Chondrocyte (in vitro differentiated cells): ENCODE results near the gene MCM3. TPM values are rescaled to one million over a fixed set of nuclear protein-coding genes. Genes with fewer than 3 reads are reported as not detected.

Source experiments
- DNase-seq: peaks from one replicate; pipeline ENCODE4 v3.0.0; 2021; ENCODE audit warnings: mixed read lengths, low spot score
- H3K27ac Mint-ChIP-seq: one replicate; pipeline ENCODE4 v1.8.0; 2021; ENCODE audit warnings: mild to moderate bottlenecking, moderate library complexity, mixed read lengths; ENCODE audit not compliant: unreplicated experiment
- H3K27me3 Mint-ChIP-seq: 2 replicates; pipeline ENCODE4 v1.8.0; 2021; ENCODE audit warnings: low read depth, mixed read lengths
- H3K36me3 Mint-ChIP-seq: 2 replicates; pipeline ENCODE4 v1.8.0; 2021; ENCODE audit warnings: low read depth, mixed read lengths
- H3K4me1 Mint-ChIP-seq: 2 replicates; pipeline ENCODE4 v1.8.0; 2021; ENCODE audit warnings: low read depth, mild to moderate bottlenecking, mixed read lengths
- H3K4me3 Mint-ChIP-seq: one replicate; pipeline ENCODE4 v1.8.0; 2021; ENCODE audit warnings: mild to moderate bottlenecking, moderate library complexity, mixed read lengths; ENCODE audit not compliant: unreplicated experiment
- H3K9me3 Mint-ChIP-seq: 2 replicates; pipeline ENCODE4 v1.8.0; 2021; ENCODE audit warnings: low read depth, mixed read lengths
- total RNA-seq: library from RNA; stranded (reverse); gene quantifications from 3 replicates; pipeline ENCODE4 v1.2.1, GENCODE V29; 2021
- TF ChIP-seq, protein P1 (sequence below): fragments of 200-600 bp; sonication (generic); IDR thresholded peaks from 2 replicates; pipeline ENCODE4 v1.5.0; 2021; ENCODE audit warnings: antibody characterized with exemption, mild to moderate bottlenecking, moderate library complexity

MCM3 gene
- total RNA-seq, 1 donor from 2014 or later, result 23.0 TPM

DNA sequence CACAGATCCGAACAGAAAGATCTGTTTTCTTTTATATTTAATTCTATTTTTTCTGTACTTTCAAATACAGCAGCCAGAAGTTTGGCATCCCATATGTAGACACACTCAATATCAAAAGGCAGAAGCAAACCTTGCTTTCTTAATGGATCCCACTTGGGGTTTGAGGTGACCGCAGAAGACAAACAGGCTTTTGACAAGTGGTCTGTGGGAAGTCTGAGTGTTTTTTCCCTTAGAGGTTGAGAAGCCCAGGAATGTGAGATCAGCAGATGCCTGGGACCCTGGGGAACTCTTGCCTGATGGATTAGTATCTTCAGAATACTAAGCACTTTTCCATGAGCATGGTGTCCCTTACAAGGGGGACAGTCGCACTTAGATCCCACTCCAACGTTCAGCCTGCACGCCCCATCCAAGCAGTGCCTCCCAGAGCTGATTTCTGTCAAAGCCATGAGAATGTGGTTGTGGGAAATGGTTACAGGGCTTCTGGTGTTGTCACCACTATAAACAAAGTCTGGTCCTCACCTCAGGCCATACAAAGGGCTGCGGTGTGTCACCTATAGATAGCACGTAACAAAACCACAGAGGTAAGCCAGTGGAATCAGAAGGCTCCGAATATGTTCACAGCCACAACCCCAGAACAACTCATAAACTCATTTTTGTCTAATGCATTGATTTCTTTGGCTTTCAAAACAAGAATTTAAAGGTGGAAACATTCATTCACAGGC is 53.0 kb downstream of the MCM3 start:
- Mint-ChIP-seq H3K4me1 (no peaks in the 10 kb centered on the region), H3K27ac (no peak overlapping the region), H3K36me3 (no peaks in the 10 kb centered on the region), H3K27me3 (peaks cover 20% of the 10 kb centered on the region), H3K4me3 (no peak overlapping the region), H3K9me3 (no peaks in the 10 kb centered on the region)
- TF ChIP-seq, protein P1, sequence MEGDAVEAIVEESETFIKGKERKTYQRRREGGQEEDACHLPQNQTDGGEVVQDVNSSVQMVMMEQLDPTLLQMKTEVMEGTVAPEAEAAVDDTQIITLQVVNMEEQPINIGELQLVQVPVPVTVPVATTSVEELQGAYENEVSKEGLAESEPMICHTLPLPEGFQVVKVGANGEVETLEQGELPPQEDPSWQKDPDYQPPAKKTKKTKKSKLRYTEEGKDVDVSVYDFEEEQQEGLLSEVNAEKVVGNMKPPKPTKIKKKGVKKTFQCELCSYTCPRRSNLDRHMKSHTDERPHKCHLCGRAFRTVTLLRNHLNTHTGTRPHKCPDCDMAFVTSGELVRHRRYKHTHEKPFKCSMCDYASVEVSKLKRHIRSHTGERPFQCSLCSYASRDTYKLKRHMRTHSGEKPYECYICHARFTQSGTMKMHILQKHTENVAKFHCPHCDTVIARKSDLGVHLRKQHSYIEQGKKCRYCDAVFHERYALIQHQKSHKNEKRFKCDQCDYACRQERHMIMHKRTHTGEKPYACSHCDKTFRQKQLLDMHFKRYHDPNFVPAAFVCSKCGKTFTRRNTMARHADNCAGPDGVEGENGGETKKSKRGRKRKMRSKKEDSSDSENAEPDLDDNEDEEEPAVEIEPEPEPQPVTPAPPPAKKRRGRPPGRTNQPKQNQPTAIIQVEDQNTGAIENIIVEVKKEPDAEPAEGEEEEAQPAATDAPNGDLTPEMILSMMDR, result no peak
- DNase-seq, result no peak

DNA sequence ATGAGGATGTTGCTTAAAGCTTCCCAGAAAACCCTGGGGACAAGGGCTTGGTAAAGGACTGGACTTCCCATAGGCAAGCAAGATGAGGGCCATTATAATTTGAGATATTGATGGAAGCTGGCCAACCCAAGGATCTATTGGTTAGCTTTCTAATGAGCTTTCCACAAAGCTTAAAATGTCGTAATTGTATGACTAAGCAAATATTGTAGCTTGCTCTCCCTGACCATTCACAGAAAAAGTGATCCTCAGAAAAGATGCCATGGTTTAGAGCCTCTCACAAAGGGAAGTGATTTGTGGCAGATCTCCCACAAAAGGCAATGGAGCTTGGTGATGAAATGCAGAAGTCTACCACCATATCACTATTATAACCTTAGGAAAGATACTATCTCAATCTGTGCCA is 53.9 kb downstream of the MCM3 start:
- no peak overlapping the region for H3K27ac Mint-ChIP-seq
- H3K27me3 Mint-ChIP-seq, result peaks cover 12% of the 10 kb centered on the region
- no peak for DNase-seq
- H3K4me3 Mint-ChIP-seq, result no peak overlapping the region
- H3K4me1 Mint-ChIP-seq, result no peaks in the 10 kb centered on the region
- no peaks in the 10 kb centered on the region for H3K9me3 Mint-ChIP-seq
- no peaks in the 10 kb centered on the region for H3K36me3 Mint-ChIP-seq
- TF ChIP-seq, protein P1, result no peak

DNA sequence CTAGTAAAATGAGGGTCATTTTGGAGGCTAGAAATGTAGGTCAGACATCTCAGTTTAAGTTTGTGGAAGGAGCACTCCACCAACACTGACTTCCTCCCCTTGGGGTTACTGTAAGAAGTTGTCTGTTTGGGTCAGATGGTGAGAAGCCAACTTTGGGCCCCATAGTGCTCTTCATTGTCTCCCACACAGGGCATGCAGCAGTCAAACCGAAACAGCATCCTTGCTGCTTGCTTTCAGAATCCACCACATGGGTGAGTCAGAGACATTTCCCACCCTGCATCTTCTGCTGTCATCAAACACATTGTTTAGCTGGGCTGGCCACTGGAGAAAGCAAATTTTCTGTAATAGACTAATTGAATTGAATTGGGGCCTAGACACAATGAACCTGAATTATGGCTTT is 57.0 kb downstream of the MCM3 start:
- no peak for DNase-seq
- H3K4me3 Mint-ChIP-seq, result no peak overlapping the region
- H3K9me3 Mint-ChIP-seq, result no peaks in the 10 kb centered on the region
- no peaks in the 10 kb centered on the region for H3K4me1 Mint-ChIP-seq
- H3K27me3 Mint-ChIP-seq, result peaks cover 30% of the 10 kb centered on the region
- TF ChIP-seq, protein P1, result no peak
- H3K36me3 Mint-ChIP-seq, result no peaks in the 10 kb centered on the region
- no peak overlapping the region for H3K27ac Mint-ChIP-seq

DNA sequence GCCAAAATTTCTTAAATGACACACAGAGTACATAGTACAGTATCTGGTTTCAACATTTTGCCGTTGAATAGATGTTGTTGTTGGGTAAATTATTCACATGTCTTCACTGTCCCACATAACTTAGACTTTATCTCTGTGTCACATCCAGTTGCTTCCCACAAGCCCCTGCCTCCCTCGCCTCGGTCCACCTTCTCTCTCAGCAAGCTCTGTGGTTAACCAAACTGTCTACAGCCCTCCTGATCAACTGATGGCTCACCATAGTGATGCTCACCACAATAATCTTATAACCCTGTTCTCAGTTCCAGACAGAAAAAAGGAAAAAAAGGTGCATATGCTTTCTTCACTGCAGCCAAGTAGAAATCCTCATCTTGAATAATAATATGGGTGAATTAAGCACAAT is 63.2 kb downstream of the MCM3 start:
- DNase-seq, result no peak
- no peak overlapping the region for H3K4me3 Mint-ChIP-seq
- no peaks in the 10 kb centered on the region for H3K4me1 Mint-ChIP-seq
- TF ChIP-seq, protein P1, result no peak
- H3K27ac Mint-ChIP-seq, result no peak overlapping the region
- H3K36me3 Mint-ChIP-seq, result no peaks in the 10 kb centered on the region
- H3K27me3 Mint-ChIP-seq, result peaks cover 44% of the 10 kb centered on the region
- no peaks in the 10 kb centered on the region for H3K9me3 Mint-ChIP-seq

DNA sequence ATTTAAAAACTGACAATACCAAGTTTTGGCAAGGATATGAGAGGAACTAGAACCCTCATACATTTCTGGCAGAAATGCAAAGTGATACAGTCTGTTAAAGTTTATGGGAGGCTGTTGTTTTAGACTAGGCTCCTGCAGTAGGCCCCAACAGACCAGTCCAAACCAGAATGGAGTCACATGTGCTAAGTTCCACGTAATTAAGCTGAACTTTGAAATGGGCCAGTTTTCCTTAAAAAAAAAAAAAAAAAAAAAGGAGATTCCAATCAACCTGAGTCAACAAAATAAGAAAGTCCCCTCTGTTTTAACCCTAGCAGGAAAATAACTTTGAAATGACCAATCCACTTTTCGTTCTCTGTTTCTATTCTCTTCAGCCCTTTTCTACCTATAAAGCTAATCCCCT is 66.8 kb downstream of the MCM3 start:
- TF ChIP-seq, protein P1, result no peak
- Mint-ChIP-seq H3K9me3 (no peaks in the 10 kb centered on the region), H3K4me1 (no peaks in the 10 kb centered on the region), H3K27me3 (peaks cover 23% of the 10 kb centered on the region), H3K36me3 (no peaks in the 10 kb centered on the region), H3K4me3 (no peak overlapping the region), H3K27ac (no peak overlapping the region)
- no peak for DNase-seq
